Activated CD4-positive, alpha-beta memory T cell treated with anti-CD3 and anti-CD28 coated beads, Interleukin-2, amount 10 ng/mL, durations not matched to agents 7 days and 5 days (primary cell): Measurements from ENCODE around the gene LRRC56. TPM values are rescaled to one million over a fixed set of nuclear protein-coding genes. Genes with fewer than 3 reads are reported as not detected.

Source experiments
- CTCF ChIA-PET: fragments of 350-600 bp; sonication (Branson Sonifier 250); formaldehyde crosslinking; loops from one replicate; lab custom pipeline; 2021; ENCODE audit warnings: antibody characterized with exemption, inconsistent platforms; lab: Charles Lee
- POLR2A ChIA-PET: fragments of 350-600 bp; sonication (Branson Sonifier 250); formaldehyde crosslinking; loops from one replicate; lab custom pipeline; 2021; ENCODE audit warnings: antibody characterized with exemption; lab: Charles Lee
- DNase-seq: peaks from one replicate; pipeline ENCODE4 v3.0.0-alpha.2; 2020
- H3K27ac Mint-ChIP-seq: one replicate; pipeline ENCODE4 v1.8.0; 2021; ENCODE audit warnings: mild to moderate bottlenecking, mixed read lengths
- H3K27me3 Mint-ChIP-seq: one replicate; pipeline ENCODE4 v1.8.0; 2021; ENCODE audit warnings: mixed read lengths
- H3K36me3 Mint-ChIP-seq: one replicate; pipeline ENCODE4 v1.8.0; 2021; ENCODE audit warnings: low read depth, mixed read lengths
- H3K4me1 Mint-ChIP-seq: one replicate; pipeline ENCODE4 v1.8.0; 2021; ENCODE audit warnings: mixed read lengths
- H3K4me3 Mint-ChIP-seq: one replicate; pipeline ENCODE4 v1.8.0; 2021; ENCODE audit warnings: mild to moderate bottlenecking, mixed read lengths
- H3K9me3 Mint-ChIP-seq: one replicate; pipeline ENCODE4 v1.8.0; 2021; ENCODE audit warnings: mixed read lengths
- total RNA-seq, 2 experiments: library from RNA; stranded (reverse); gene quantifications; one replicate each; pipeline ENCODE4 v1.2.3, GENCODE V29; 2021

Gene LRRC56
- total RNA-seq, 2 experiments from 2014 or later: 2.2 to 2.5 TPM

DNA sequence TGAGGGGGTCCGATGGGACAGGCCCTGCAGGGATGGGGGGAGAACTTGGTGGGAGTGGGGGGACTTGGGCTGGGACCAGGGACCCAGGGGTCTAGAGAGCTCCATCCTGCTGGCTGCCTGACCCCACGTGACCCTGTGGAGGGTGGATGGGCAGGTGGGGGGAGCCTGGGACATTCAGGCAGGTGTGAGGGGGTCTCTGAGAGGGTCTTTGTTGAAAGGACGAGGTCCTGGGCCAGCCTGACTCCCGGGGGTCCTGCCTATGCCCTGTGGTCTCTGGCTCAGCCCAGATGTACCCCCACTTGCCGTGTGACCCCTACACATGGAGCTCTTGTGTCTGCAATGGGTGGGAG lies 7.5 kb downstream of the LRRC56 start:
- Mint-ChIP-seq H3K4me3 (no peak overlapping the region), H3K27ac (no peak overlapping the region), H3K36me3 (no peaks in the 10 kb centered on the region), H3K9me3 (no peaks in the 10 kb centered on the region), H3K4me1 (no peaks in the 10 kb centered on the region), H3K27me3 (no peaks in the 10 kb centered on the region)
- POLR2A ChIA-PET: no interaction called here
- DNase-seq: no peak
- CTCF ChIA-PET: no interaction called here

DNA sequence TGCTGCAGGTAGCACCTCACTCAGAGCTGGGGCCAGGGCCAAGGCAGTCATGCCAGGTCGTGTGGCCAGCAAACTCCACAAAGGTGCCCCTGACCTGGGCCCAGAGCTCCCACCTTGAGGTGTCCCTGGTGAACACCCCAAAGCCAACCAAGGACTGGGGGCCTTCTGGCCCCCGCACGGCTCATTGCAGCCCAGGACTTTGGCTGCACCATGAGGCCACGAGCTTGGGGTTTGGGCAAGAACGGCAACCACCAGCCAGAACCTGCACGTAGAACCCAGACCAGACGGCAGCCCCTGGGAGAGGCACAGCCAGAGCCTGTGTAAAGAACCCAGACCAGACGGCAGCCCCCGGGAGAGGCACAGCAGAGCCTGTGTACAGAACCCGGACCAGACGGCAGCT lies 7.8 kb downstream of the LRRC56 start:
- Mint-ChIP-seq H3K27ac (no peak overlapping the region), H3K4me3 (no peak overlapping the region), H3K27me3 (no peaks in the 10 kb centered on the region), H3K36me3 (no peaks in the 10 kb centered on the region), H3K4me1 (no peaks in the 10 kb centered on the region), H3K9me3 (no peaks in the 10 kb centered on the region)
- ChIA-PET POLR2A (no interaction called here), CTCF (no interaction called here)
- DNase-seq: no peak

- Mint-ChIP-seq H3K4me1 (no peaks in the 10 kb centered on the region), H3K36me3 (no peaks in the 10 kb centered on the region), H3K27ac (no peak overlapping the region), H3K9me3 (no peaks in the 10 kb centered on the region), H3K27me3 (no peaks in the 10 kb centered on the region), H3K4me3 (no peak overlapping the region)
- ChIA-PET POLR2A (interaction anchor here (0.9 kb wide), 1 partner anchor 7 kb away, joined by 3 read pairs; no protein-coding TSS in a partner anchor), CTCF (no interaction called here)
- no peak for DNase-seq
Observed at GRCh38 chr11:548700-549603, 11.6 kb downstream of the LRRC56 start.

DNA sequence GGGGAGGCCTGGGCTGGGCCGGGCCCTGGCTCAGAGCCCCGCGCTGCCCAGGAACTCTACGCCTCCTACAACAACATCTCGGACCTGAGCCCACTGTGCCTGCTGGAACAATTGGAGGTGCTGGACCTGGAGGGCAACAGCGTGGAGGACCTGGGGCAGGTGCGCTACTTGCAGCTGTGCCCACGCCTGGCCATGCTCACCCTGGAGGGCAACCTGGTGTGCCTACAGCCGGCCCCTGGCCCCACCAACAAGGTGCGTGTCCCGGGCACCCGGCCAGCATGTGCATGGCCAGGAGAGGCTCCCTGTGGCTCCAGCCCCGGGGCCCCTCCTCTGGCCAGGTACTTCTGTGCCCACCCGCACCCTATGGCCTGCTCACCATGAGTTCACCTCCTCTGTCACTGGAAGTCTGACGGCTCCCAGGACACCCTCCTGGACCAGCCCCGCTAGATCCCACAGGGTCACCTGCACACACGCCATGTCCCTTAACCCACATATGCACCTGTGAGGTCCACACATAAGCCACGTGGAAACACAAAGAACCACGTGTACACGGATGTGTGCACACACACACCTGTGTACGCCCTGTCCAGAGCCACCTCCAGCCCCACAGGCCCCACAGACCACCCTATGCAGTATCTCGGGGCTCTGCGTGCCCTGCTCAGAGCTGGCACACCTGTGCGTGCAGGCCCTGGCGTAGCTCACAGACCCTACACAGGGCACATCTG lies 12.9 kb downstream of the LRRC56 start:
- POLR2A ChIA-PET: no interaction called here
- Mint-ChIP-seq H3K36me3 (no peaks in the 10 kb centered on the region), H3K27me3 (no peaks in the 10 kb centered on the region), H3K4me3 (no peak overlapping the region), H3K4me1 (no peaks in the 10 kb centered on the region), H3K27ac (no peak overlapping the region), H3K9me3 (no peaks in the 10 kb centered on the region)
- CTCF ChIA-PET: no interaction called here
- no peak for DNase-seq

DNA sequence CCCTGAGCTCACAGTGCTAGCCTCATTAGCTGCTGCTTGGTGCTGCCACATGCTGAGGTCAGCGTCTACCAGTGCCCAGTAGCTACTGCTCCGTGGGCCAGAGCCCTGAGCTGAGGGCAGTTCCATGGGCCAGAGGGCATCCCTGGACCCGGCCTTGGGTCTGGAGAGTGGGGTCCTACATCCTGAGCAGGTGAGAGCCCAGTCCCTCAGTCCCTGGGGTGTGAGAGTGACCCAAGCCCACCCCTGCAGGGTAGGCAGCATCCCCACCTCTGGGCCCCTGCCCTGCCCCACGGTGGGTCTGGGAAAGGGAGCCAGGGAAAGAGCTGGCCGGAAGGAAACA lies 13.4 kb downstream of the LRRC56 start:
- H3K9me3 Mint-ChIP-seq: no peaks in the 10 kb centered on the region
- no peaks in the 10 kb centered on the region for H3K27me3 Mint-ChIP-seq
- no peak for DNase-seq
- ChIA-PET CTCF (no interaction called here), POLR2A (no interaction called here)
- no peaks in the 10 kb centered on the region for H3K4me1 Mint-ChIP-seq
- no peak overlapping the region for H3K27ac Mint-ChIP-seq
- H3K36me3 Mint-ChIP-seq: no peaks in the 10 kb centered on the region
- H3K4me3 Mint-ChIP-seq: no peak overlapping the region

- Mint-ChIP-seq H3K4me3 (no peak overlapping the region), H3K27me3 (peaks cover under 1% of the 10 kb centered on the region), H3K27ac (no peak overlapping the region), H3K9me3 (no peaks in the 10 kb centered on the region), H3K4me1 (no peaks in the 10 kb centered on the region), H3K36me3 (no peaks in the 10 kb centered on the region)
- ChIA-PET POLR2A (no interaction called here), CTCF (no interaction called here)
- no peak for DNase-seq
Observed at GRCh38 chr11:551131-551530, 13.8 kb downstream of the LRRC56 start.

DNA sequence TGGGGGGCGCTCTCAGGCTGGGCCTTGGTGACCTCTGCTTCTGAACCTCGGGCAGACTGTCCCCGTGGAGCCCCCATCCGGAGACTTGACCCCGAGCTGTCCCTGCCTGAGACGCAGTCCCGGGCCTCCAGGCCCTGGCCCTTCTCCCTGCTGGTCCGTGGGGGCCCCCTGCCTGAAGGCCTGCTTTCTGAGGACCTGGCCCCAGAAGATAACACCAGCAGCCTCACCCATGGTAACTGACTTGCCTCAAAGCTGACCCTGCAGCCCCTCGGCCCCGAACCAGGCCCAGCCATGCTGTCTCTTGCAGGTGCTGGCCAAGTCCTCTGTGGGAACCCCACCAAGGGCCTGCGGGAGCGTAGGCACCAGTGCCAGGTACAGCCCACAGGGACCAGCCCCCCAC lies 14.3 kb downstream of the LRRC56 start:
- H3K4me1 Mint-ChIP-seq: peaks cover 4% of the 10 kb centered on the region

DNA sequence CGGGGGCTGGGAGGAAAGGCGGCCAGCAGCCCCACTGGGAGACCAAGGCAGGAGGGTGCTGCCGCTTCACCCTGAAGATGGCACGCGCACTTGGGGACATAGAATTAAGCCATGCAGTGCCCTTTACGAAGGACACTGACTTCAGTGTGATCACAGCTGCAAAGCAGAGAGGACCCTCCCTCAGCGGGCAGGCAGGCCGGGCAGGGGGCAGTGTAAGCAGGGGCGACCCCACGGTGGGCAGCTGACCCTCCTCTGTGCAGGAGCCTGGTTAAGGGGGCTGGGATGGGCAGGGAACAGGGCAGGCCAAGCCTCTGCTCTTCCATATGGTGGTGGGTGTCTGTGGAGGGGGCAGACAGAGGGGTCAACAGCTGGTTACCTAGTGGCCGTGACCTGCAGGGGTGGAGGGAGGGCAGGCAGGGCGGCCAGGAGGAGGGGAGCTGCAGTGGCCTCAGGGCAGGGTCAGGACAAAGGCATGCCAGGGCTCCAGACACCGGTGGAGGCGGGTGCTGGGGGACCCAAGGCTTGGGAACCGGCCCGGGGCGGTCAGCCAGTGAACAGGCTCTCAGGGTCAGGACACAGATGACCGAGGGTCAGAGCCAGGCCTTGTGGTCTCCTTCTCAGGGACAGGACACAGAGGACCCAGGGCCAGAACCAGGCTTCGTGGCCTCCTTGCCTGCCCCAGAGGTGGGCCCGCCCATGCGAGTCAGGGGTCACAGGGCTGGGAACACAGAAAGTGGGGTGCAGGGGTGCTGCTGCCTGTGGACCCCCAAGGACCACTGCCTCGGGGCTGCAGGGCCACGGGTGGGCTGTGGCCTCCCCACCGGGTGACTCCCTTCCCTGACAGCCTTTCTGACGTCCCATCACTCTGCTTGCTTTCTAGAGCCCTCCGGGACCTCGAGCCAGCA lies 16.0 kb downstream of the LRRC56 start:
- peaks cover 4% of the 10 kb centered on the region for H3K4me1 Mint-ChIP-seq
- no peak overlapping the region for H3K4me3 Mint-ChIP-seq
- peaks cover 12% of the 10 kb centered on the region for H3K27me3 Mint-ChIP-seq
- H3K36me3 Mint-ChIP-seq: no peaks in the 10 kb centered on the region
- no peaks in the 10 kb centered on the region for H3K9me3 Mint-ChIP-seq
- DNase-seq: no peak
- POLR2A ChIA-PET: interaction anchor here (2.0 to 5.9 kb wide), 2 partner anchors 15 to 142 kb away, joined by 11 to 25 read pairs; partner anchors contain the start of genes DEAF1 and TMEM80
- no peak overlapping the region for H3K27ac Mint-ChIP-seq
- CTCF ChIA-PET: interaction anchor here (1.4 to 2.8 kb wide), 3 partner anchors 11 to 171 kb away, joined by 5 to 17 read pairs (median 7); partner anchors contain the start of gene PHRF1

More for the DNA sequence above, 14.3 kb downstream of the LRRC56 start:
- POLR2A ChIA-PET: no interaction called here
- no peak overlapping the region for H3K4me3 Mint-ChIP-seq
- H3K27me3 Mint-ChIP-seq: peaks cover 5% of the 10 kb centered on the region
- CTCF ChIA-PET: no interaction called here
- H3K9me3 Mint-ChIP-seq: no peaks in the 10 kb centered on the region
- H3K36me3 Mint-ChIP-seq: no peaks in the 10 kb centered on the region
- no peak overlapping the region for H3K27ac Mint-ChIP-seq
- DNase-seq: no peak

- no peak for DNase-seq
- H3K9me3 Mint-ChIP-seq: no peaks in the 10 kb centered on the region
- H3K4me1 Mint-ChIP-seq: peaks cover 4% of the 10 kb centered on the region
- ChIA-PET CTCF (interaction anchor here (1.1 to 3.1 kb wide), 6 partner anchors 11 to 172 kb away, joined by 4 to 17 read pairs (median 6); partner anchors contain the start of gene PHRF1), POLR2A (interaction anchor here (2.0 to 5.9 kb wide), 3 partner anchors 14 to 142 kb away, joined by 11 to 25 read pairs (median 20); partner anchors contain the start of genes DEAF1, PHRF1 and TMEM80)
- no peak overlapping the region for H3K27ac Mint-ChIP-seq
- H3K4me3 Mint-ChIP-seq: no peak overlapping the region
- no peaks in the 10 kb centered on the region for H3K36me3 Mint-ChIP-seq
- peaks cover 12% of the 10 kb centered on the region for H3K27me3 Mint-ChIP-seq
Observed at GRCh38 chr11:553988-554340, 16.6 kb downstream of the LRRC56 start.

GRCh38 chr11:554428-555226 lies 17.3 kb downstream of the LRRC56 start:
- POLR2A ChIA-PET: interaction anchor here (0.8 to 5.9 kb wide), 8 partner anchors 9 to 172 kb away, joined by 3 to 25 read pairs (median 8); partner anchors contain the start of genes DEAF1, IRF7, PHRF1 and TMEM80

GRCh38 chr11:555227-555779 lies 18.0 kb downstream of the LRRC56 start:
- POLR2A ChIA-PET: interaction anchor here (0.8 to 5.9 kb wide), 7 partner anchors 13 to 171 kb away, joined by 3 to 25 read pairs (median 10); partner anchors contain the start of genes DEAF1, IRF7, PHRF1 and TMEM80
- Mint-ChIP-seq H3K27me3 (peaks cover 15% of the 10 kb centered on the region), H3K4me3 (no peak overlapping the region), H3K27ac (no peak overlapping the region), H3K9me3 (no peaks in the 10 kb centered on the region), H3K36me3 (no peaks in the 10 kb centered on the region), H3K4me1 (peaks cover 9% of the 10 kb centered on the region)
- CTCF ChIA-PET: interaction anchor here (1.0 to 3.1 kb wide), 11 partner anchors 9 to 171 kb away, joined by 3 to 17 read pairs (median 6); no protein-coding TSS in a partner anchor
- DNase-seq: no peak

More at GRCh38 chr11:554428-555226, 17.3 kb downstream of the LRRC56 start:
- H3K27me3 Mint-ChIP-seq: peaks cover 12% of the 10 kb centered on the region
- H3K4me1 Mint-ChIP-seq: peaks cover 4% of the 10 kb centered on the region
- H3K27ac Mint-ChIP-seq: no peak overlapping the region
- CTCF ChIA-PET: interaction anchor here (0.6 to 3.1 kb wide), 18 partner anchors 10 to 373 kb away, joined by 3 to 17 read pairs (median 4); partner anchors contain the start of genes DEAF1 and PHRF1
- peak; percentile 77 for DNase-seq
- H3K36me3 Mint-ChIP-seq: no peaks in the 10 kb centered on the region
- no peaks in the 10 kb centered on the region for H3K9me3 Mint-ChIP-seq
- peak overlapping the region; percentile 39 for H3K4me3 Mint-ChIP-seq
